ENCODE measurements around the gene SBK2. TPM values are rescaled to one million over a fixed set of nuclear protein-coding genes. Genes with fewer than 3 reads are reported as not detected.

The SBK2 gene
- total and polyA plus RNA-seq, 2 donors (not counting 3 experiments of a cell fraction or from before 2014, with no cell fraction given): not detected

GRCh38 chr19:55581145-55581822, 44.4 kb upstream of the SBK2 start:
- BruUV-seq (replicated peaks): no TSS peak

More at GRCh38 chr19:55581145-55581822, 44.4 kb upstream of the SBK2 start:
- peaks cover 12% of the 10 kb centered on the region for H3K79me2 ChIP-seq (ENCODE audit: control insufficient read depth, insufficient read depth, low read length)
- peak overlapping the region; percentile 62 to 98 (median 84) for H3K4me3 ChIP-seq (replicated peaks in 1 of 3; ENCODE audit: insufficient read depth in 1 of 3, low read depth in 1 of 3, low read length in 3 of 3)
- intact Hi-C loops (cut with micrococcal nuclease) (loop anchor here (2.0 kb wide), 1 partner anchor 18 kb away; the partner anchor contains the start of gene FIZ1), dilution Hi-C loops (cut with MboI; ENCODE audit: extremely low pct_ligation_motif_present, low sequenced_read_pairs) (no loop called here)
- POLR2A ChIA-PET: interaction anchor here (0.7 to 1.5 kb wide), 2 partner anchors 18 to 23 kb away, joined by 4 to 5 read pairs; partner anchors contain the start of gene FIZ1
- H4K20me1 ChIP-seq (replicated peaks; ENCODE audit: control insufficient read depth, extremely low read depth, insufficient read depth, low read length): no peaks in the 10 kb centered on the region
- H3K27me3 ChIP-seq (ENCODE audit: control insufficient read depth in 2 of 2, insufficient read depth in 2 of 2, low read length in 2 of 2): peaks cover 4 to 7% of the 10 kb centered on the region in 2 experiments
- TF ChIP-seq FOS (IDR thresholded peaks at IDR 0.05; ENCODE audit: borderline replicate concordance, insufficient read depth, low read length): no peak
- TF ChIP-seq POLR2AphosphoS5 (IDR thresholded peaks at IDR 0.05; ENCODE audit: insufficient read depth, low read depth, low read length): no peak
- TF ChIP-seq POLR2A (IDR thresholded peaks at IDR 0.05; ENCODE audit: low read depth, low read length): no peak
- TF ChIP-seq MYC (IDR thresholded peaks at IDR 0.05; ENCODE audit: low read depth, low read length): no peak
- no peak for TF ChIP-seq GATA2 (IDR thresholded peaks at IDR 0.05; ENCODE audit: insufficient read depth, insufficient read length, low read depth, low read length)
- TF ChIP-seq EZH2 (IDR thresholded peaks at IDR 0.05; ENCODE audit: borderline replicate concordance, low read depth, low read length, severe bottlenecking): no peak
- TF ChIP-seq, protein P1, sequence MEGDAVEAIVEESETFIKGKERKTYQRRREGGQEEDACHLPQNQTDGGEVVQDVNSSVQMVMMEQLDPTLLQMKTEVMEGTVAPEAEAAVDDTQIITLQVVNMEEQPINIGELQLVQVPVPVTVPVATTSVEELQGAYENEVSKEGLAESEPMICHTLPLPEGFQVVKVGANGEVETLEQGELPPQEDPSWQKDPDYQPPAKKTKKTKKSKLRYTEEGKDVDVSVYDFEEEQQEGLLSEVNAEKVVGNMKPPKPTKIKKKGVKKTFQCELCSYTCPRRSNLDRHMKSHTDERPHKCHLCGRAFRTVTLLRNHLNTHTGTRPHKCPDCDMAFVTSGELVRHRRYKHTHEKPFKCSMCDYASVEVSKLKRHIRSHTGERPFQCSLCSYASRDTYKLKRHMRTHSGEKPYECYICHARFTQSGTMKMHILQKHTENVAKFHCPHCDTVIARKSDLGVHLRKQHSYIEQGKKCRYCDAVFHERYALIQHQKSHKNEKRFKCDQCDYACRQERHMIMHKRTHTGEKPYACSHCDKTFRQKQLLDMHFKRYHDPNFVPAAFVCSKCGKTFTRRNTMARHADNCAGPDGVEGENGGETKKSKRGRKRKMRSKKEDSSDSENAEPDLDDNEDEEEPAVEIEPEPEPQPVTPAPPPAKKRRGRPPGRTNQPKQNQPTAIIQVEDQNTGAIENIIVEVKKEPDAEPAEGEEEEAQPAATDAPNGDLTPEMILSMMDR (IDR thresholded peaks at IDR 0.05; ENCODE audit: extremely low read depth in 1 of 2, insufficient read depth in 1 of 2, low read depth in 1 of 2, low read length in 2 of 2): no peak
- TF ChIP-seq MAX (IDR thresholded peaks at IDR 0.05; ENCODE audit: insufficient read depth, insufficient read length): no peak
- no peak for TF ChIP-seq JUN (IDR thresholded peaks at IDR 0.05; ENCODE audit: borderline replicate concordance, insufficient read depth, insufficient read length, low read depth)
- peak overlapping the region; percentile 34 for H3K9ac ChIP-seq (replicated peaks; ENCODE audit: extremely low read depth, insufficient read depth, low read length)
- H3K9me1 ChIP-seq (replicated peaks; ENCODE audit: control insufficient read depth, extremely low read depth, insufficient read depth, low read length): no peaks in the 10 kb centered on the region
- peak overlapping the region; percentile 99 for H2AFZ ChIP-seq (ENCODE audit: low read depth, low read length)
- H3K36me3 ChIP-seq (ENCODE audit: control insufficient read depth in 2 of 2, extremely low read depth in 1 of 2, insufficient read depth in 2 of 2, low read length in 2 of 2): peaks cover 0 to 7% of the 10 kb centered on the region in 2 experiments
- peaks cover 4% of the 10 kb centered on the region for H3K4me1 ChIP-seq (ENCODE audit: control insufficient read depth, extremely low read depth, insufficient read depth, low read length)
- DNase-seq (ENCODE audit: low read depth, low spot score): no peak
- CTCF ChIA-PET: interaction anchor here (0.6 to 1.0 kb wide), 3 partner anchors 23 to 78 kb away, joined by 3 read pairs; no protein-coding TSS in a partner anchor
- H3K9me3 ChIP-seq (replicated peaks; ENCODE audit: control insufficient read depth, insufficient read depth, low read length): no peaks in the 10 kb centered on the region
- FAIRE-seq: no peak
- peak overlapping the region; percentile 78 for H3K4me2 ChIP-seq (ENCODE audit: insufficient read depth, low read length)
- H3K27ac ChIP-seq (ENCODE audit: insufficient read depth, low read depth, low read length): no peak overlapping the region

All from endothelial cell of umbilical vein (primary cell).